Loucy (cell line): ENCODE results near the gene SCFD2.

Experiments
- CTCF ChIP-seq: fragments of 200-600 bp; sonication (generic); conservative IDR thresholded peaks from 2 replicates; pipeline ENCODE4 v1.5.1; 2014; ENCODE audit warnings: mild to moderate bottlenecking, antibody characterized with exemption, low read length
- EZH2phosphoT487 ChIP-seq: fragments of 200-600 bp; IDR thresholded peaks from 2 replicates; pipeline ENCODE4 v1.6.1; 2018; ENCODE audit warnings: antibody characterized with exemption, mild to moderate bottlenecking, moderate library complexity, borderline replicate concordance

GRCh38 chr4:53040851-53041250 is 325.0 kb downstream of the SCFD2 start:
- TF ChIP-seq CTCF (no peak), EZH2phosphoT487 (no peak)
